ENCODE results near the gene SCUBE1. TPM values are rescaled to one million over a fixed set of nuclear protein-coding genes. Genes with fewer than 3 reads are reported as not detected.

SCUBE1 gene
- total and polyA plus RNA-seq, 2 experiments from 2014 or later, result 0.81 to 3.2 TPM

DNA sequence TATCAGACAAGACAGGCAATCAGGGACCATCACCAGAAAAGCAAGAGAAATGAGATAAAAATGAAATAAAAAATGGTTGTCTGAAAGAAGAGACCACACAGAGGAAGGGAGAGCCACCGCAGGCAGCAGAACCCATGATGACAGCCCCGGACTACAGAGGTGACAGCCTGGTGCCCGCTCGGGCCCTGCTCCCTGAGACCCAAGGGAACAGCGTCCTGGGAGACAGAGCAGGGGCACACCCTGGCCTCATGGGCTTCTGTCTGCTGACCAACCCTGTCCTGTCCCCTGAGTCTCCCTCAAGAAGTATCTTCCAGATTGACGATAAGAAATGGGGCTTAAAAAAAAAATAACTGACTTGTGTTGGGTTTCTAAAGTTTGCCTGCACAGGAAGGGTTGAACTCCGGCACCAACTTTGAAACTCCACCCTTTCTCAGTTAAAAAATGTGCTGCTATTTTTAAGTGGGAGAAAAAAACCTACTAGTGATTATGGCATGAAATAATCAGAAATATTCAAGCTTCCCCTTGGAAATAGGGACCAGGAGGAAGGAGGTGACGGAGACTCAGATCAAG is 86.1 kb downstream of the SCUBE1 start (continued):
- TF ChIP-seq, protein P1, sequence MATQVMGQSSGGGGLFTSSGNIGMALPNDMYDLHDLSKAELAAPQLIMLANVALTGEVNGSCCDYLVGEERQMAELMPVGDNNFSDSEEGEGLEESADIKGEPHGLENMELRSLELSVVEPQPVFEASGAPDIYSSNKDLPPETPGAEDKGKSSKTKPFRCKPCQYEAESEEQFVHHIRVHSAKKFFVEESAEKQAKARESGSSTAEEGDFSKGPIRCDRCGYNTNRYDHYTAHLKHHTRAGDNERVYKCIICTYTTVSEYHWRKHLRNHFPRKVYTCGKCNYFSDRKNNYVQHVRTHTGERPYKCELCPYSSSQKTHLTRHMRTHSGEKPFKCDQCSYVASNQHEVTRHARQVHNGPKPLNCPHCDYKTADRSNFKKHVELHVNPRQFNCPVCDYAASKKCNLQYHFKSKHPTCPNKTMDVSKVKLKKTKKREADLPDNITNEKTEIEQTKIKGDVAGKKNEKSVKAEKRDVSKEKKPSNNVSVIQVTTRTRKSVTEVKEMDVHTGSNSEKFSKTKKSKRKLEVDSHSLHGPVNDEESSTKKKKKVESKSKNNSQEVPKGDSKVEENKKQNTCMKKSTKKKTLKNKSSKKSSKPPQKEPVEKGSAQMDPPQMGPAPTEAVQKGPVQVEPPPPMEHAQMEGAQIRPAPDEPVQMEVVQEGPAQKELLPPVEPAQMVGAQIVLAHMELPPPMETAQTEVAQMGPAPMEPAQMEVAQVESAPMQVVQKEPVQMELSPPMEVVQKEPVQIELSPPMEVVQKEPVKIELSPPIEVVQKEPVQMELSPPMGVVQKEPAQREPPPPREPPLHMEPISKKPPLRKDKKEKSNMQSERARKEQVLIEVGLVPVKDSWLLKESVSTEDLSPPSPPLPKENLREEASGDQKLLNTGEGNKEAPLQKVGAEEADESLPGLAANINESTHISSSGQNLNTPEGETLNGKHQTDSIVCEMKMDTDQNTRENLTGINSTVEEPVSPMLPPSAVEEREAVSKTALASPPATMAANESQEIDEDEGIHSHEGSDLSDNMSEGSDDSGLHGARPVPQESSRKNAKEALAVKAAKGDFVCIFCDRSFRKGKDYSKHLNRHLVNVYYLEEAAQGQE (IDR thresholded peaks at IDR 0.05; ENCODE audit: unreplicated experiment), result no peak
- TF ChIP-seq EZH2 (IDR thresholded peaks at IDR 0.05; ENCODE audit: low read depth, unreplicated experiment) (no peak), CREB1 (CRISPR knock-in tag; IDR thresholded peaks at IDR 0.05; ENCODE audit: low read depth) (no peak)

DNA sequence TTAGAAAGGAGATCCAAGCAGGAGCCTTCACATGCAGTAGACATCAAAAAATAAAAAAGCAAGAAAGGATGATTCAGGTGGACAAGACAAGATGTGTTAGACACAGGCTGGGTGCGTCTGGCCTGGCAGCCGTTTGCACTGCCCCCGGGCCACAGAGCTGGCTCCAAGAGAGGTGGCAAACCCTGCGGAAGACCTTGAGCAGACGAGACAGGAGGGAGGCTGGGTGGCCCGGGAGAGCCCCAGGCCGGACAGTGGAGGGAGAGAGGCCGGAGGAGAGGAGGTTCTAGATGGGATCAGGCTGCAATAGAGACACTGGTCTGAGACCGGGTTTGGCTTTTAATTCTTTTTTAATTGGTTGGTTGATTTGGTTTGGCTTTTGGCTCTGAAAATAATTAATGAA is 86.6 kb downstream of the SCUBE1 start:
- Mint-ChIP-seq H3K27ac (no peak overlapping the region), H3K4me3 (no peak overlapping the region), H3K4me1 (peaks cover 3% of the 10 kb centered on the region; the same call in 2 of the 3 replicates), H3K36me3 (ENCODE audit: low read depth) (no peaks in the 10 kb centered on the region; the same call in 2 of the 3 replicates), H3K27me3 (ENCODE audit: insufficient read depth, low read depth, poor library complexity) (peaks cover 16% of the 10 kb centered on the region), H3K9me3 (no peaks in the 10 kb centered on the region)
- ATAC-seq (no peak), DNase-seq (ENCODE audit: low spot score) (no peak)
- Histone ChIP-seq H3K27ac (ENCODE audit: low read depth) (no peak overlapping the region), H3K9me2 (ENCODE audit: insufficient read depth) (no peaks in the 10 kb centered on the region), H3K4me3 (no peak overlapping the region), H3F3A (replicated peaks; ENCODE audit: low read depth) (no peaks in the 10 kb centered on the region), H3K36me3 (ENCODE audit: insufficient read depth) (no peaks in the 10 kb centered on the region), H3K4me2 (no peak overlapping the region), H3K27me3 (ENCODE audit: insufficient read depth) (no peaks in the 10 kb centered on the region), H3K79me2 (replicated peaks; ENCODE audit: insufficient read depth) (no peaks in the 10 kb centered on the region), H3K4me1 (ENCODE audit: insufficient read depth) (no peaks in the 10 kb centered on the region), H2AFZ (no peak overlapping the region), H4K20me1 (replicated peaks; ENCODE audit: insufficient read depth) (no peaks in the 10 kb centered on the region)
- TF ChIP-seq EZH2phosphoT487 (IDR thresholded peaks at IDR 0.05; ENCODE audit: unreplicated experiment), result no peak
- TF ChIP-seq STAT1 (IDR thresholded peaks at IDR 0.05; ENCODE audit: unreplicated experiment), result no peak
- TF ChIP-seq, protein P1 (IDR thresholded peaks at IDR 0.05; ENCODE audit: unreplicated experiment), result no peak
- TF ChIP-seq, protein P2, sequence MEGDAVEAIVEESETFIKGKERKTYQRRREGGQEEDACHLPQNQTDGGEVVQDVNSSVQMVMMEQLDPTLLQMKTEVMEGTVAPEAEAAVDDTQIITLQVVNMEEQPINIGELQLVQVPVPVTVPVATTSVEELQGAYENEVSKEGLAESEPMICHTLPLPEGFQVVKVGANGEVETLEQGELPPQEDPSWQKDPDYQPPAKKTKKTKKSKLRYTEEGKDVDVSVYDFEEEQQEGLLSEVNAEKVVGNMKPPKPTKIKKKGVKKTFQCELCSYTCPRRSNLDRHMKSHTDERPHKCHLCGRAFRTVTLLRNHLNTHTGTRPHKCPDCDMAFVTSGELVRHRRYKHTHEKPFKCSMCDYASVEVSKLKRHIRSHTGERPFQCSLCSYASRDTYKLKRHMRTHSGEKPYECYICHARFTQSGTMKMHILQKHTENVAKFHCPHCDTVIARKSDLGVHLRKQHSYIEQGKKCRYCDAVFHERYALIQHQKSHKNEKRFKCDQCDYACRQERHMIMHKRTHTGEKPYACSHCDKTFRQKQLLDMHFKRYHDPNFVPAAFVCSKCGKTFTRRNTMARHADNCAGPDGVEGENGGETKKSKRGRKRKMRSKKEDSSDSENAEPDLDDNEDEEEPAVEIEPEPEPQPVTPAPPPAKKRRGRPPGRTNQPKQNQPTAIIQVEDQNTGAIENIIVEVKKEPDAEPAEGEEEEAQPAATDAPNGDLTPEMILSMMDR (conservative IDR thresholded peaks at IDR 0.05; ENCODE audit: low read depth in 2 of 2), result no peak
- no peak for TF ChIP-seq EZH2 (IDR thresholded peaks at IDR 0.05; ENCODE audit: low read depth, unreplicated experiment)
- TF ChIP-seq CREB1 (CRISPR knock-in tag; IDR thresholded peaks at IDR 0.05; ENCODE audit: low read depth), result no peak
- no peak for TF ChIP-seq ZNF114 (CRISPR knock-in tag; IDR thresholded peaks at IDR 0.05)
